ENCODE results near the gene APEX2.
A peak's percentile ranks its signal among the peaks of the same experiment; 100 is the strongest.

Gene APEX2

GRCh38 chrX:54995621-54996020, 4.5 kb upstream of the APEX2 start:
- no peak for TF ChIP-seq CTCF (IDR thresholded peaks at IDR 0.05; ENCODE audit: low read depth, low read length, missing control alignments)
- H3K4me3 ChIP-seq (ENCODE audit: low read depth, low read length) = no peak overlapping the region
- in situ Hi-C loops (cut with HindIII; ENCODE audit: low sequenced_read_pairs) = no loop called here
- DNase-seq (ENCODE audit: low read depth) = no peak

GRCh38 chrX:55004231-55004630, 4.1 kb downstream of the APEX2 start:
- in situ Hi-C loops (cut with HindIII; ENCODE audit: low sequenced_read_pairs) = no loop called here
- TF ChIP-seq CTCF (IDR thresholded peaks at IDR 0.05; ENCODE audit: low read depth, low read length, missing control alignments) = no peak
- no peak for DNase-seq (ENCODE audit: low read depth)
- no peak overlapping the region for H3K4me3 ChIP-seq (ENCODE audit: low read depth, low read length)

- TF ChIP-seq CTCF (IDR thresholded peaks at IDR 0.05; ENCODE audit: low read depth, low read length, missing control alignments) = no peak
- in situ Hi-C loops (cut with HindIII; ENCODE audit: low sequenced_read_pairs) = no loop called here
- no peak for DNase-seq (ENCODE audit: low read depth)
- no peak overlapping the region for H3K4me3 ChIP-seq (ENCODE audit: low read depth, low read length)
Measured at GRCh38 chrX:55005256-55005655, 5.1 kb downstream of the APEX2 start.

- DNase-seq (ENCODE audit: low read depth) = no peak
- no peak for TF ChIP-seq CTCF (IDR thresholded peaks at IDR 0.05; ENCODE audit: low read depth, low read length, missing control alignments)
- in situ Hi-C loops (cut with HindIII; ENCODE audit: low sequenced_read_pairs) = no loop called here
- H3K4me3 ChIP-seq (ENCODE audit: low read depth, low read length) = no peak overlapping the region
Measured at GRCh38 chrX:55006827-55007621, 6.9 kb downstream of the APEX2 start.

- DNase-seq (ENCODE audit: low read depth) = peak; percentile 9
- no peak overlapping the region for H3K4me3 ChIP-seq (ENCODE audit: low read depth, low read length)
- in situ Hi-C loops (cut with HindIII; ENCODE audit: low sequenced_read_pairs) = no loop called here
- TF ChIP-seq CTCF (IDR thresholded peaks at IDR 0.05; ENCODE audit: low read depth, low read length, missing control alignments) = no peak
Measured at GRCh38 chrX:55007656-55008055, 7.5 kb downstream of the APEX2 start.

- DNase-seq (ENCODE audit: low read depth) = no peak
- in situ Hi-C loops (cut with HindIII; ENCODE audit: low sequenced_read_pairs) = no loop called here
- TF ChIP-seq CTCF (IDR thresholded peaks at IDR 0.05; ENCODE audit: low read depth, low read length, missing control alignments) = no peak
- no peak overlapping the region for H3K4me3 ChIP-seq (ENCODE audit: low read depth, low read length)
Measured at GRCh38 chrX:55008571-55009358, 8.6 kb downstream of the APEX2 start.

Data from astrocyte of the cerebellum (primary cell).